Cardiac fibroblast (primary cell): ENCODE data around the gene AKAP7.

Source experiments
- DNase-seq, 2 donors: peaks; one replicate each; pipeline versions ENCODE4 v3.0.0 to v3.0.0-alpha.2; 2010; ENCODE audit warnings: low read depth in 2 of 2
- H3K4me3 ChIP-seq, 2 donors: replicated peaks in 1 of 2; 1 replicate in 1 of 2; 2 replicates in 1 of 2; pipeline ENCODE4 v1.5.1; 2011; ENCODE audit warnings: low read depth in 2 of 2, low read length in 2 of 2, mild to moderate bottlenecking in 2 of 2, moderate library complexity in 1 of 2
- CTCF ChIP-seq: IDR thresholded peaks from one replicate; pipeline ENCODE4 v1.5.1; 2011; ENCODE audit warnings: low read depth, mild to moderate bottlenecking, low read length, inconsistent platforms

The AKAP7 gene

DNA sequence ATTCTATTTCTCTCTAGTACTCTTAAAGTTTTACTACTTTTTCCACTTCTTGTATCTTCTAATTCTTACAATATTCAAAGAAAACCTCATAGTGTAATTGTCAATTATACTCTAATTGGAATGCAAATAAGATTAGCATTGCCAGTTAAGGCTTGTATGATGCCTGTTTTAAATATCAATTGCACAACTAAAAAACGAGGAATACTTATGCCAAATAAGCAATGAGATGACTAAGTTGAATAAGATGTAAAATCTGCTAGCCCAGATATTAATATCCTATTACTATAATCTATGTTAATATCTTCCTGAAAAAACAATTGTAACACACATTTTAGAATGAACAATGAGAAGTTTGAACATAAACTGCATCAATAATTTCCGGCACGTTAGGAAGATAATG is 13.3 kb upstream of the AKAP7 start:
- DNase-seq = no peak
- TF ChIP-seq CTCF = no peak
- no peak overlapping the region for H3K4me3 ChIP-seq

- no peak for DNase-seq
- H3K4me3 ChIP-seq = no peak overlapping the region
- TF ChIP-seq CTCF = no peak
Observed at GRCh38 chr6:131122516-131122915, 12.8 kb upstream of the AKAP7 start.

DNA sequence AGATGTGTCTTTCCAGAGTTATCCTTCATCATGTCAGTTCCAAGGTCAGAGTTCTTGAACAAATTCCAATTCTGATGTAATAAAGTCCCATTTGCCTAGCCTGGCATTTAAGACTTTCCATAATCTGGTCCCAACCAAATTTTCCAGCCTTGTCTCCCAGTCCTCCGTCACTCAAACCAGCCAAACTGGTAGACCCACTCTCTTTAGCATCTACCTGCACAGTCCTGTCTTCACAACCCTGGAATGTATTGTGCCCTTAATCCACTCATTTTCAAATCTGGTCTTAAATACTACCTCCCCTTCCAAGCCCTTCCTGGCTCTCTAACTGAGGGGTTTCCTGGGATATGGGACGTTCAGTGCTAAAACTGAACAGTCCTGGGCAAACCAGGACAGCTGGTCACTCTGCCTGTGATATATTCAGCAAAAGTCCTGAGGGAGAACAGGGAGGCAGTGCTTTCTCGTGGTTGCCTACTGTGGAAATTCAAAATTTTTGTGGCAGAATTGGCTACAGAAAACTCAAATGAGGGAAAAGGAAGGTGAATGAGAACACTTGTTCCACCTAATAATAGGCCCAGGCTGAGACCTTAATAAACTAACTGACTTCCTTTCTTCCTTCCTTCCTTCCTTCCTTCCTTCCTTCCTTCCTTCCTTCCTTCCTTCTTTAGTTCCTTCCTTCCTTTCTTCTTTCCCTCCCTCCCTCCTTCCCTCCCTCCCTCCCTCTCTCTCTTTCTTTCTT is 10.8 kb upstream of the AKAP7 start:
- no peak for TF ChIP-seq CTCF
- H3K4me3 ChIP-seq = no peak overlapping the region
- DNase-seq = no peak

DNA sequence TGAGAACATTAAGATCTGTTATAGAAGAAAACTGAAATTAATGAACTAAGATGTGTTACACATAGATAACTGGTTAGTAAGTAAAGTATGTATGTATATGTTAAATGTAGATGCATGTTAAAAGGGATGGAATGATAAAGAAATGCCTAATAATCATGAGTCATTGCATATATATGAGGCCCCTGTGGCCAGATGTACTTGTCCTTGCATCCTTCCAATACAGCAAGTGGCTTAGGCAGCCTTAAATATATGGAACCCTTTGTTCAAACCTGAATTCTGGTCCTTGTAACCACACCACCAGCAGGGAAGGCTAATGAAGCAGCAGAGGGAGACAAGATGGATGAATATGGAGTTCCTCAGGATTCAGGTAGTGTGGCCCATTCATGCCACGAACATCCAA is 9.8 kb upstream of the AKAP7 start:
- peak in 1 of 2 donors; percentile 42 for DNase-seq
- no peak for TF ChIP-seq CTCF
- no peak overlapping the region for H3K4me3 ChIP-seq

DNA sequence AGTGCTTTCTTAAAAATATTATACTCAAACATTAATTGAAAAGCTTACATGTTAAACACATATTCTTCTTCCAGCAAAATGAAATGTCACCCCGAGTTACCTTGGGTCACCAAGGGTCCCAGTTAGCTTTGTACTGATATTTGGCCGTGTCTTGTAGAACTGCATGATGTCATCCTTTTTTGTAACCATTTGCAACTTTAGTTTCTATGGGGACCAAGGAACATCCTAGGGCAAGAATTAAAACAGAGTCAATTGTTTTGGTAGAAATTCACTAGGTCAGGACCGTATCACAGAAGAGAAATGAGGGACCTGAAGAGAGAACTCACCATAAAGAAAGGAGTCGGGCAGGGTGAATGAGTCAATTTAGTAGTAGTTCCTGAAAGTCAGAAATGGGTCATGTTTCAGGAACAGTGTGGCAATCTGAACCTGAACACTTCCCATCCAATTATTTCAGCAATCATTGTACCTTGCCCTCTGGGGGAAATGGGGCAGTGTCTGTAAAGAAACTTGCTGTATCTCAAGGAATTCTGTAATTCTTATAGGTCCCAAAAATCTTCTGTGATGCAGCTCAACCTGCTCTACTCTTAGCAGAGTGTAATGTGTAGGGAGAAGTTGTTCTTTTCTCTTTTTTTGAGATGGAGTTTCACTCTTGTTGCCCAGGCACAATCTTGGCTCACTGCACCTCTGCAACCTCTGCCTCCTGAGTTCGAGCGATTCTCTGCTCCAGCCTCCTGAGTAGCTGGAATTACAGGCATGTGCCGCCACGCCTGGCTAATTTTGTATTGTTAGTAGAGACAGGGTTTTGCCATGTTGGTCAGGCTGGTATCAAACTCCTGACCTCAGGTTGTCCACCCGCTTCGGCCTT is 5.3 kb upstream of the AKAP7 start:
- DNase-seq = peak in 1 of 2 donors; percentile 19
- no peak overlapping the region for H3K4me3 ChIP-seq
- no peak for TF ChIP-seq CTCF

DNA sequence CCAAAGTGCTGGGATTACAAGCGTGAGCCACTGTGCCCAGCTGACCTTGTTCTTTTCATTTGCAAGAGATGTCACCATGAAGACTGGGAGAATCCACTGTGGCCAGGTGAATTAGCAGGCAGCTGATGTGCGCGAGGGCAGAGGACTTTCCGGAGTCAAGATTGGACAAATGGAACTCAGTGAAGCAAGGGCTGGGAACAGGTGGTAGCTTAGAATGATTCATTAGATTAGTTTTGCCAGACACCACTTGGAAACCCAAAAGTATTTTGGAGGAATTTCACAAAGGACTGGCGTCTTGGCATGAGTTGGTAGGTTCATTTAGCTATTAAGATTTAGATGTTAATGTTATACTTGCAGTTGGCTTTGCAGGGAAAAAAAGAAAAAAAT is 4.7 kb upstream of the AKAP7 start:
- no peak for DNase-seq
- no peak overlapping the region for H3K4me3 ChIP-seq
- TF ChIP-seq CTCF = no peak
